GM18507 (cell line): ENCODE results near the gene ATP2B2.

Experiments used
- DNase-seq: peaks from one replicate; pipeline ENCODE4 v3.0.0; 2011; ENCODE audit warnings: low read depth; ENCODE audit not compliant: insufficient read length; ENCODE audit errors: extremely low spot score
- FAIRE-seq: peaks from 2 replicates; lab custom pipeline; 2011; peaks lifted over from hg19 to GRCh38; lab: Jason Lieb, UNC

The ATP2B2 gene

DNA sequence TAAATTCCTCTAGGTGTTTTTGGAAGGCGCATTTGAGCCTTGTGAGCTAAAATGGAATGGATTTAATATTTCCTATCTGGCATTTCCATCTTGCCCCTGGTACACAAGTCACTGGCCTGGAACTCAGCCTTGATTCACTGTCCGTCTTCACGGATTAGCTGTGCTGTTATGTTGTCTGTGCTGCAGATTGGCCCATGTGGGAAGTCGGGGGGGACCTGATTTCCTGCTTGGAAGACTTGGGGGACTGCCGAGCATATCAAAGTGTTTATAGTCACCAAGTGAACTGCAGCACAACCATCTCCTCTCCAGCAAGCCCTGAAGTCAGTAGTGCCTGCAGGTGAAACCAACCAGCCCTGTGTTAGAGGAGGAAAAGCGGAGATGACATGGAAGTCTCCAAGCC lies 224.8 kb downstream of the ATP2B2 start:
- DNase-seq (no peak), FAIRE-seq (no peak)

DNA sequence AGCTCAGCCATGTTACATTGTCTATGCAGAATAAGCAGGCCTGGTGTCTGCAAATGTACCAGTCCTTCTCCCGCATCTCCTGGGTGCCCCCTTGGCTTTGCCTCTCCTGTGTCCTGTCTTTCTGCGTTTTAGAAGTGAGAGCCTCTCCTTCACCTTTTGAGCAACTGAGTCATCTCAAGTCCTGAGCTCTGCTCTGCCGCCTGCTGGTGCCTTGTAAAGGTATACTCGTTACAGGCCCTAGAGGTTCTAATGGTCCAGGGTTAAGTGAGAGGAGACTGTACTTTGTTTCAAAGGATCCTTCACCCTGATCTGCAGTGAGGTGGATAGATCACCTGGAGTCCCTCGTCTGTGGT lies 225.2 kb downstream of the ATP2B2 start:
- FAIRE-seq (no peak), DNase-seq (no peak)

DNA sequence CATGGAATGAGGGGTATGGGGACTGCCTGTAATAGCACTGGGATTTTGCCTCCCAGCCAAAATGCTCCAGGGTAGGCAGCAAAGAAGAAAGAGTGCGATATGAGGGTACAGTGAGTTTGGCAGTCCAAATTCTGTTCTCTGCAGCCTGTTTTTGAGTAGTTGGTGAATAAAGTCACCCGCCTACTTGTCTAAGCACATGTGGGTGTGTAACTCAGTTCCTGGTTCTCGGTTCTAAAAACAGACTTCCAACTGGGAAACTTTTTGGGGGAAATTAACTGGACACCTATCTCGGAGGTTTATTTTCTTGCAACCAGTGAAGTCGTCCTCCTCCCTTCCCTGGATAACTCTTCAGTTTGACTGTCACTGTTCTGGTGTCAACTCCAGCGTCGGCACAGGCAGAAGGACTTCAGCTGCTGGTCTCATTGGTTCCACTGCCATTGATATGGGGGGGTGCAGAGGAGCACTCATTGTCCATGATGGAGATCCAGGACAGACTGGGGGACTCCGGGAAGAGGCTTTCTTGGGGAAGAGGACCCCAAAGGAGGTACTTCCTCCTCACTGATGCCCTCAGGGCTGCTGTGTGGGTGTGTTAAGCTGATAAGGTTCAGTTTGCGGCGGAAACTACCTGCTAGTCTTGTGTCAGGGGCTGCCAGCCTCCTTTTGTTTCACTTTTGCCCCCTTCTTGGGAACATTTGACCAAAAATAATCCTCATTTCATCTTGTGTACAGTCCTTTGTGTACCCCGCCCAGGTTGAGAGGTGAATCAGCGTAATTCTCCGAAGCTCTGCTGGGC lies 225.8 kb downstream of the ATP2B2 start:
- DNase-seq (no peak), FAIRE-seq (no peak)

DNA sequence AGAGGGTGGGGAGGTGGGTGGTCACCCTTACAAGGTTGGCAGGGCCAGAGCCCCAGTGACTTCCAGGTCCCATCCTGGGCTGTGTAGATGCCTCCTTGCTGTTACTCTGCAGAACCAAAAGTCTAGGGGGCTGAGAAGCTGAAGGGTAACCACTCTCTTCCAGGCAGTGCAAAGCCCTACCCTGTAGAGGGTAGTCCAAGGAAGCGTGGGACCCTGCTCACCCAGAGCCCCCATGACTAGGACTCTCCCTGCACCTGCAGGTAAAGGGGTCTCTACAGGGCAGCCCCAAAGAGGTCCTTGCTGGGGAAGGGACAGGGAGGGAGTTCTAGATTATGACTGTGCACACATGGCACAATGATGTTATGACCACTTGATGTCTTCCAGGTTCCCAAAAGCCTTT lies 226.9 kb downstream of the ATP2B2 start:
- no peak for DNase-seq
- no peak for FAIRE-seq

DNA sequence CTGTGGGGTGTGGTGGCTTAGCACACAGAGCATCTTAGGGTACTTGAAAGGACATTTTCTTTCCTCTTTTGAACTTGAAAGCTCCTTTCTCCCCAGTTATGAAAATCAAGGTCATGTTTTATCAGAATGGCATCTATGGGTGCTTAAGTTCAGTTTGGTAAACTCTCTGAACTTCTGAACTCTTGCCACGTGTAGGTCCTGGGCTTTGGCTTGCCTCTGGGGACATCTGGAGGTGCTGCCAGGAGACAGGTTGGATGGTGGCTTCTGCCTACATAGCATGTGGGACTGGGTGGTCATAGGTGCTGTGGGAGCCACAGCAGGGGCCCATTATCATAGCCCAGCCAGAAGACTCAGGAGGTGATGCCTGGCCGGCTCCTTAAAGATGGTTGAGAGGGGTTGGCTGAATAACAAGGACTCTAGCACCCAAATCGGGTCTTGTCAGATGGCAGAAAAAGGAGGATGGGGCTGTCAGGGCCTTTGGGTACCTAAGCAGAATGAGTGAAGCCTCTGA lies 228.2 kb downstream of the ATP2B2 start:
- DNase-seq = no peak
- FAIRE-seq = no peak

DNA sequence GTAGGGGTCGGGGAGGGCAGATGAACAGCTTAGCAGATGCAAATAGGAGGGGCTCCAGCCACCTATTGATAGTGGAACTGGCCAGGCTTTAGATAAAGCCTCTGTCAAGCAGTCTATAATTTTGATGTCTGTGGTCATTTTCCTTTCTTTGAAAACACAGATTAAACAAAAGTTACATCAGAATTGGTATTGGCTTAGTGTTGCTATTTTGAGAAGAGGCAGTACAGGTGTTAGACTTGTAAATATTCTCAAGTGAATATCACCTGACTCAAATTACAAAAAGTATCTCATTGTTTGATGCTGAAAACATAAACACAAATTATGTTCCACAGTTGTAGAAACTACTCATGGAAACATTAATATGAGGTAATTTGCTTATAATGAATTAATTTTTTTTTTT lies 230.8 kb downstream of the ATP2B2 start:
- no peak for DNase-seq
- FAIRE-seq = no peak
